ENCODE results near the gene BCOR. TPM values are rescaled to one million over a fixed set of nuclear protein-coding genes. Genes with fewer than 3 reads are reported as not detected.

Gene BCOR
- total RNA-seq, 1 experiment from 2014 or later = 58.8 TPM

- ChIA-PET POLR2A (ENCODE audit: low non-redundant PET) (no interaction called here), CTCF (no interaction called here)
- Histone ChIP-seq H3K9me3 (ENCODE audit: low read depth, low read length, poor library complexity, severe bottlenecking) (no peaks in the 10 kb centered on the region), H3K27ac (ENCODE audit: low read depth, low read length, poor library complexity, severe bottlenecking) (no peak overlapping the region), H3K27me3 (replicated peaks; ENCODE audit: insufficient read depth, low read depth, low read length, poor library complexity) (no peaks in the 10 kb centered on the region), H3K4me3 (ENCODE audit: low read depth, low read length, poor library complexity, severe bottlenecking) (no peak overlapping the region), H3K4me1 (ENCODE audit: insufficient read depth, low read length, poor library complexity, severe bottlenecking) (peaks cover 7% of the 10 kb centered on the region), H3K36me3 (ENCODE audit: insufficient read depth, low read length, poor library complexity, severe bottlenecking) (no peaks in the 10 kb centered on the region)
- TF ChIP-seq, protein P1, sequence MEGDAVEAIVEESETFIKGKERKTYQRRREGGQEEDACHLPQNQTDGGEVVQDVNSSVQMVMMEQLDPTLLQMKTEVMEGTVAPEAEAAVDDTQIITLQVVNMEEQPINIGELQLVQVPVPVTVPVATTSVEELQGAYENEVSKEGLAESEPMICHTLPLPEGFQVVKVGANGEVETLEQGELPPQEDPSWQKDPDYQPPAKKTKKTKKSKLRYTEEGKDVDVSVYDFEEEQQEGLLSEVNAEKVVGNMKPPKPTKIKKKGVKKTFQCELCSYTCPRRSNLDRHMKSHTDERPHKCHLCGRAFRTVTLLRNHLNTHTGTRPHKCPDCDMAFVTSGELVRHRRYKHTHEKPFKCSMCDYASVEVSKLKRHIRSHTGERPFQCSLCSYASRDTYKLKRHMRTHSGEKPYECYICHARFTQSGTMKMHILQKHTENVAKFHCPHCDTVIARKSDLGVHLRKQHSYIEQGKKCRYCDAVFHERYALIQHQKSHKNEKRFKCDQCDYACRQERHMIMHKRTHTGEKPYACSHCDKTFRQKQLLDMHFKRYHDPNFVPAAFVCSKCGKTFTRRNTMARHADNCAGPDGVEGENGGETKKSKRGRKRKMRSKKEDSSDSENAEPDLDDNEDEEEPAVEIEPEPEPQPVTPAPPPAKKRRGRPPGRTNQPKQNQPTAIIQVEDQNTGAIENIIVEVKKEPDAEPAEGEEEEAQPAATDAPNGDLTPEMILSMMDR (conservative IDR thresholded peaks at IDR 0.05; ENCODE audit: low read depth, low read length) = no peak
- TF ChIP-seq EZH2 (IDR thresholded peaks at IDR 0.05; ENCODE audit: borderline replicate concordance, low read depth, low read length, poor library complexity, severe bottlenecking) = no peak
- DNase-seq (ENCODE audit: low spot score) = no peak
- no TSS peak for BruUV-seq (replicated peaks)
- intact Hi-C loops (cut with micrococcal nuclease; ENCODE audit: unreplicated experiment) = no loop called here
Observed at GRCh38 chrX:40003428-40004245, 94.1 kb downstream of the BCOR start.

GRCh38 chrX:40003071-40003427, 94.7 kb downstream of the BCOR start:
- TF ChIP-seq, protein P1 (conservative IDR thresholded peaks at IDR 0.05; ENCODE audit: low read depth, low read length) = no peak
- TF ChIP-seq EZH2 (IDR thresholded peaks at IDR 0.05; ENCODE audit: borderline replicate concordance, low read depth, low read length, poor library complexity, severe bottlenecking) = no peak
- ChIA-PET POLR2A (ENCODE audit: low non-redundant PET) (no interaction called here), CTCF (no interaction called here)
- intact Hi-C loops (cut with micrococcal nuclease; ENCODE audit: unreplicated experiment) = no loop called here
- Histone ChIP-seq H3K9me3 (ENCODE audit: low read depth, low read length, poor library complexity, severe bottlenecking) (no peaks in the 10 kb centered on the region), H3K27me3 (replicated peaks; ENCODE audit: insufficient read depth, low read depth, low read length, poor library complexity) (no peaks in the 10 kb centered on the region), H3K36me3 (ENCODE audit: insufficient read depth, low read length, poor library complexity, severe bottlenecking) (no peaks in the 10 kb centered on the region), H3K4me1 (ENCODE audit: insufficient read depth, low read length, poor library complexity, severe bottlenecking) (peaks cover 7% of the 10 kb centered on the region), H3K27ac (ENCODE audit: low read depth, low read length, poor library complexity, severe bottlenecking) (no peak overlapping the region), H3K4me3 (ENCODE audit: low read depth, low read length, poor library complexity, severe bottlenecking) (no peak overlapping the region)
- no TSS peak for BruUV-seq (replicated peaks)
- DNase-seq (ENCODE audit: low spot score) = no peak
